KG1 (cell line): ENCODE measurements around the gene KIF27.
"Not testable (repeated sequence)": the region's sequence is repeated elsewhere in the genome, so short reads cannot be mapped to it uniquely, and the experiment has no call there.

Experiments
- DNase-seq: peaks from one replicate; lab custom pipeline; 2025; lab: John Stamatoyannopoulos, UW

Gene KIF27

DNA sequence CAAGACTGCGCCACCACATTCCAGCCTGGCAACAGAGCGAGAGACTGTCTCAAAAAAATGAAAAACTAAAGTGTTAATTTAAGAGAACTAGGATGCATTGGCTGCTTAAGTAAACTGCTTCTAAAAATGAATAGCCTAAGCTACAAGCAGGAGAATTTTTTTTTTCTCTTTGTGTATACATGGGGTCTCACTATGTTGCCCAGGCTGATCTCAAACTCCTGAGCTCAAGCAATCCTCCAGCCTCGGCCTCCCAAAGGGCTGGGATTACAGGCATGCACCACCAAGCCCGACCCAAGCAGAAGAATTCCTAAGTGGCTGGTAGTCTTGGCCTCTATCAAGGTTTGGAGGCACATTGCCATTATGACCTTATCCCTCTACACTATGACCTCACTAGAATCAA is 106.1 kb downstream of the KIF27 start:
- DNase-seq = not testable (repeated sequence)

- DNase-seq = not testable (repeated sequence)
Measured at GRCh38 chr9:83809213-83809612, 112.0 kb downstream of the KIF27 start.

- not testable (repeated sequence) for DNase-seq
Measured at GRCh38 chr9:83804454-83804853, 116.8 kb downstream of the KIF27 start.

DNA sequence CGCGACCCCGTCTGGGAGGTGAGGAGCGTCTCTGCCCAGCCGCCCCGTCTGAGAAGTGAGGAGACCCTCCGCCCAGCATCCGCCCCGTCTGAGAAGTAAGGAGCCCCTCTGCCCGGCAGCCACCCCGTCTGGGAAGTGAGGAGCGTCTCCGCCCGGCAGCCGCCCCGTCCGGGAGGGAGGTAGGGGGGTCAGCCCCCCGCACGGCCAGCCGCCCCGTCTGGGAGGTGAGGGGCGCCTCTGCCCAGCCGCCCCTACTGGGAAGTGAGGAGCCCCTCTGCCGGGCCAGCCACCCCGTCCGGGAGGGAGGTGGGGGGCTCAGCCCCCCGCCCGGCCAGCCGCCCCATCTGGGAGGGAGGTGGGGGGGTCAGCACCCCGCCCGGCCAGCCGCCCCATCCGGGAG is 117.3 kb downstream of the KIF27 start:
- not testable (repeated sequence) for DNase-seq

- DNase-seq = no peak
Measured at GRCh38 chr9:83800236-83801033, 120.8 kb downstream of the KIF27 start.

GRCh38 chr9:83794051-83794450 is 127.2 kb downstream of the KIF27 start:
- DNase-seq = no peak

- DNase-seq = no peak
Measured at GRCh38 chr9:83792746-83793145, 128.5 kb downstream of the KIF27 start.
